HG02973 (cell line): ENCODE measurements around the gene AGFG1.
"Not testable (repeated sequence)": the region's sequence is repeated elsewhere in the genome, so short reads cannot be mapped to it uniquely, and the experiment has no call there.

Experiments used
- ATAC-seq: cut with Tn5 transposase; IDR thresholded peaks from one replicate; pipeline ENCODE4 v1.9.1; 2021; ENCODE audit warnings: moderate library complexity; ENCODE audit not compliant: unreplicated experiment

The AGFG1 gene

DNA sequence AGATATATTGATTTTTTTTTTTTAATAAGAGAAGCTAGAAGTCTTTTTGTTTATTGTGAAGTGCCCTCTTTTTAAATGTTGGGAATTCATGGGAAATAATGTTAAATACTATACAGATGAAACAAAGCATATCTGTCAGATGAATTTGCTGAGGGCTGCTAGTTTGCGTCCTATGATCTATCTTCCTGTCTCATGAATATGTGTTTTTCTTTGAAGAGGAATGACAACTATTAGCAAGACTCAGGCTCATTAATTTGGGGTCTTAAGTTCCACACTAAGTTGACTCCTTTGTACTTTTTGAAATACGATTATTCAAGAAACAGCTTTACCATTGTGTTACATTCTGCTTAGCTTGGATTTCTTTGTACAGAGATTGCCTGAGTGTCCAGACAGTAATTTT lies 57.9 kb downstream of the AGFG1 start:
- no peak for ATAC-seq

DNA sequence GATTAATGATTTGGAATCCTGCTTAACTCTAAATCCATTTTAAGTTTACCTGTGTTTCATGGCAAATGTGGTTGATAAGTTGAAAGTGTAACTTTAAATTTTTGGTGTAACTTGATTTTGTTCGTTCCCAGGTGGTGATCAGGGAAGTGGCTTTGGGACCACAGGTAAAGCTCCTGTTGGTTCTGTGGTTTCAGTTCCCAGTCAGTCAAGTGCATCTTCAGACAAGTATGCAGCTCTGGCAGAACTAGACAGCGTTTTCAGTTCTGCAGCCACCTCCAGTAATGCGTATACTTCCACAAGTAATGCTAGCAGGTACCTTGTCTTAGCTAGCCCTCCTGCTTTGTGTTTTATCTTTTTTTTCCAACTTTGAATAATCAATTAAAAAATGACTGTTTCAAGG lies 62.8 kb downstream of the AGFG1 start:
- peak; percentile 82 for ATAC-seq

DNA sequence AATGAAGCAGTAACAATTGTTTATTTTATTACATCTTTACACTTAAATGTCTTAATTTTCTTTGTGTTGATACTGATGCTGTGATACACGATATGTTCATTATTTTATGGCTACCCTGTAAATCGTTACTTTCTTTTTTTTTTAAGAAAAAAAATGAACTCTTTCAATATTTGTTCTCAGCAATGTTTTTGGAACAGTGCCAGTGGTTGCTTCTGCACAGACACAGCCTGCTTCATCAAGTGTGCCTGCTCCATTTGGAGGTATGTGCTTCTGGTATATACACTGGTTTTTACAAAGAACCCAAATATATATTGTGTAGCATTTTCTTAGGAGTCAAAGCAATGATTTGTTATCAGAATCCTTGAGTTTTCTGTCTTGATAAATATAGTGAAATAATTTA lies 64.5 kb downstream of the AGFG1 start:
- no peak for ATAC-seq

DNA sequence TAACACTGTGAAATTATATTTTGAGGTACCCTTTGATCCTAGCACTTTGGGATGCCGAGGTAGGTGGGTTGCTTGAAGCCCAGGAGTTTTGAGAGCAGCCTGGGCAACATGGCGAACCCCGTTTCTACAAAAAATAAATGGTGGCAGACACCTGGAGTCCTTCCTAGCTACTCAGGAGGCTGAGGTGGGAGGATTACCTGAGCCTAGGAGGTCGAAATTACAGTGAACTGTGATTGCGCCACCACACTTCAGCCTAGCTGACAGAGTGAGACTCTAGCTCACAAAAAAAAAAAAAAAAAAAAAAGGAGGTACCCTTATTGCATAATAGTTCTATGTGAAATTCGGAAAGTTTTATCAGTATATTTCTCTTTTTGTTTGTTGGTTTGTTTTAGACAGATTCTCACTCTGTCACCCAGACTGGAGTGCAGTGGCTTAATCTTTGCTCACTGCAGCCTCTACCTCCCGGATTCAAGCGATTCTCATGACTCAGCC lies 67.6 kb downstream of the AGFG1 start:
- ATAC-seq, result no peak

DNA sequence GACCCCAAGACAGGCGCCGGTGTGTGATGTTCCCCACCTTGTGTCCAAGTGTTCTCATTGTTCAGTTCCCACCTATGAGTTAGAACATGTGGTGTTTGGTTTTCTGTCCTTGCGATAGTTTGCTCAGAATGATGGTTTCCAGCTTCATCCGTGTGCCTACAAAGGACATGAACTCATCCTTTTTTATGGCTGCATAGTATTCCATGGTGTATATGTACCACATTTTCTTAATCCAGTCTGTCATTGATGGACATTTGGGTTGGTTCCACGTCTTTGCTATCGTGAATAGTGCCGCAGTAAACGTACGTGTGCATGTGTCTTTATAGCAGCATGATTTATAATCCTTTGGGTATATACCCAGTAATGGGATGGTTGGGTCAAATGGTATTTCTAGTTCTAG lies 68.4 kb downstream of the AGFG1 start:
- ATAC-seq, result not testable (repeated sequence)

DNA sequence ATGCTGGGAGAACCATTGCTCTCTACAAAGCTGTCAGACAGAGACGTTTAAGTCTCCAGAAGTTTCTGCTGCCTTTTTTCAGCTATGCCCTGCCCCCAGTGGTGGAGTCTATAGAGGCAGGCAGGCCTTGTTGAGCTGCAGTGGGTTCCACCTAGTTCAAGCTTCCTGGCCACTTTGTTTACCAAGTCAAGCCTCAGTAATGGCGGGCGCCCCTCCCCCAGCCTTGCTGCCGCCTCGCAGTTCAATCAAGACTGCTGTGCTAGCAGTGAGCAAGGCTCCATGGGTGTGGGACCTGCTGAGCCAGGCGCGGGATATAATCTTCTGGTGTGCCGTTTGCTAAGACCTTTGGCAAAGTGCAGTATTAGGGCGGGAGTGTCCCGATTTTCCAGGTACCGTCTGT lies 74.0 kb downstream of the AGFG1 start:
- ATAC-seq, result no peak

DNA sequence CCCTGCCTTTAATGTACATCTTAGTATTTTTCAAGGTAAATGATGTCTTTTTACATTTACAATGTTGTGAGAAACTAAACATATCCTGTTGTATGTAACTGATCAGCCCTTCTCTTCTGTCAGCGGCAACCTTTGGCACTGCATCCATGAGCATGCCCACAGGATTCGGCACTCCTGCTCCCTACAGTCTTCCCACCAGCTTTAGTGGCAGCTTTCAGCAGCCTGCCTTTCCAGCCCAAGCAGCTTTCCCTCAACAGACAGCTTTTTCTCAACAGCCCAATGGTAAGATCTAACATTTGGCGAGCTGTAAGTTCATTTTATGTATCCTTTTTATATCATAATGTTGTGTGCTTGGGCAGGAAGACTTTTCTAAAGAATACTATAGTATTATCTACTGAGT lies 79.9 kb downstream of the AGFG1 start:
- no peak for ATAC-seq

DNA sequence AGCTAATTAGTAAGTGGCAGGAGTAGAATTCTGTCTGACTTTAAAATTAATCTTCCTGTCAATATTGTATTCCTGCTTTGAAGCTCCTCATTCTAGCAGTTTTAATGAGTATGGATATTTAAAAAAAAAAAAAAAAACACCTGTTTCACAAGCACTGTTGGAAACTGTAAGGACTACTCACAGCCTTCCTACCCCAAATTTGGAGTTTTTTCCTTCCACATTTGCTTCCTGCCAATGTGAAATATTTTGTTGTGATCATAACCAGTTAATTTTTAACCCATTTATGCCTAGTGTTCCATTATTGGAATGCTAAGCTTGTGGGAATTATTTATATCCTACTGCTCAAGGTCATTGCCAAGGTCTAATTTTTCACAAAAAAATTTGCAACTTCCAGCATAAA lies 90.6 kb downstream of the AGFG1 start:
- ATAC-seq, result no peak

DNA sequence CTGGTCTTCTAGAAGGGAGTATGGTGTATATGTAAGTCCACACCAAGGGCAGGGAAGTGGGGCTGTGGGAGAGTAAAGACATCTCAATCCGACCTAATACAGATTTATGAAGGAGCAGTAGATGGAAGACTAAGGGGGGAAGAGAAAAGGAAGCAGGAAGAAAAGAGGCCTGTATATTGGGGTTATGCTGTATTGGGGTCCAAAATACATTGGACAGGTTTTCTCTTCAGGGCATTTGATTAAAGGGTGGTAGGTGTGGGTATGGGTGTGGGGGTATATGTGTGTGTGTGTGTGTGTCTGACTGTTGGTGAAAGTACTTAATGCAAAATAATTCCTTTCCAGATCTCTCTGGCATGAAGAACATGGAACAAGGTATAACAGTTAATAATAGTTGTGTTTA lies 93.1 kb downstream of the AGFG1 start:
- ATAC-seq, result no peak

DNA sequence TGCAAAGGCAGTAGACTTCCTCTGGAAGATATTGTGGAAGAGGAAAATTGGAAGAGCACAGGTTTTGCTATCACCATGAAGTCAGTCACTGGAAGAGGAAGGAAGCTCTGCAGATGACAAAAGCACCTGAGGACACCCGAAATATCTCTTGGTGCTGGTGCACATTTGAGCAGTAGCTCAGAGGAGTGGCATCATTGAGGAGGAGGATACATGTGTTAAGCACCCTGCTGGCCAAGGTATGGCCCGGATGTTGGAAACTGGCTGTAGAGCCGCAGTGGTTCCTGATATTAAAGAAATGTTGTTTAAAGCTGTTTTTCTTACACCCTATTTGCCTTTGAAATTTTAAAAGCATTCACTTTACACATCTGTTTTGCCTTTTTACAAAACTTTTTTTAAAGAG lies 94.1 kb downstream of the AGFG1 start:
- ATAC-seq, result no peak

DNA sequence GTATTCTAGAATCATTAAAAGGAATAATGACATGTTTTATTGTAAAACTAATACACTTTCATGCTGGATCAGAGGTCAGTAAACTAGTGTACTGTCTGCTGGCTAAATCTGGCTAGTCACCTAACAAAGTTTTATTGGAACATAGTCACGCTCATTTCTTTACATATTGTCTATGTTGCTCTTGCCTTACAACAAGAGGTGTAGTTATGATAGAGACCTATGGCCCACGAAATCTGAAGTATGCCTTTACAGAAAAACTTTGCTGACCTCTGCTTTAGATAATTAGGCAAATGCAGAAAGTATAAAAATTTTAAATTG lies 96.9 kb downstream of the AGFG1 start:
- ATAC-seq, result no peak

DNA sequence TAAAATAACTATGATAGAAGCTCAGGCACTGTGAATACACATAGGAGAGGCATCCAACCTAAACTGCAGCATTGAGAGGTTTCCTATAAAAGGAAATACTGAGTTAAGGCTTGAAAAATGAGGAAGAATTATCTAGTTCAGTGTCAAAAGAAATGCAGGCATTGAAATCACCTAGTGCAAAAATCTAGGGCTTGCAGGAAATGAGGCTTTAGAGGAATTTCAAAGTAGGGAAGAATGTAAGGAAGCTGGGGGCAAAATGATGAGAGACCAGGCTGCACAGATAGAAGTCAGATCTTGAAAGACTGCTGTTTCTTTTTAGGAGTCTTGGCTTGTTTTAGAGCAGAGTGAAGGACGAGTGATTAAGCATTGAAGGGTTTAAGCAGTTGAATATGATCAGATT lies 98.7 kb downstream of the AGFG1 start:
- no peak for ATAC-seq

DNA sequence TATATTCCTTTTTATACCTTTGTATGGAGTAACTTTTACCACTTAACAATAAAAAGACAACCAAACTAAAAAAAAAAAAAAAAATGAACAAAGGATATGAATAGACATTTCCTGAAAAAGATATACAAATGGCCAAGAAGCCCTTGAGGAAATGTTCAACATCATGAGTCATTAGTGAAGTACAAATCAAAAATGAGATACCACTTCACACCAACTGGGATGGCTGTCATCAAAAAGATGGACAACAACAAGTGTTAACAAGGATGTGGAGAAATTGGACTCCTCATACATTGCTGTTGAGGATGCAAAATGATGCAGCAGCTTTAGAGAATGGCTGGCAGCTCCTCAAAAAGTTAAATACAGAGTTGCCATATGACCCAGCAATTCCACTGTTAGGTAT lies 104.2 kb downstream of the AGFG1 start:
- ATAC-seq, result no peak

DNA sequence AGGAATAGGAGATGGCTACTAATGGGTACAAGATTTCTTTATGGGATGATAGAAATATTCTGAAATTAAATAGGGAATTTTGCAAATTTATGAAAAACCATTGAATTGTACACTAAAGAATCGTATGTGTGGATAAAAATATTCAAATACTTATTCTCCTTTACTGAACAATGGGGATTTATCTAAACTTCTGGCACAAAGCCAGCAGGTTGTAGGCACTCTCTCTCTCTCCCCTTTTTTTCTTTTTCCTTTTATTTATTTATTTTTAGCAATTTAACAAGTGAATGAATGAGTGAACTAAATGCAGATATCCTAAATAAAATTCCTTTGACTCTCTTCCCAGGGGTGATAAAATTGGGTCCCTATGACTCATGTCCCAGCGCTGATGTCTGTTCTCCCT lies 104.9 kb downstream of the AGFG1 start:
- no peak for ATAC-seq

DNA sequence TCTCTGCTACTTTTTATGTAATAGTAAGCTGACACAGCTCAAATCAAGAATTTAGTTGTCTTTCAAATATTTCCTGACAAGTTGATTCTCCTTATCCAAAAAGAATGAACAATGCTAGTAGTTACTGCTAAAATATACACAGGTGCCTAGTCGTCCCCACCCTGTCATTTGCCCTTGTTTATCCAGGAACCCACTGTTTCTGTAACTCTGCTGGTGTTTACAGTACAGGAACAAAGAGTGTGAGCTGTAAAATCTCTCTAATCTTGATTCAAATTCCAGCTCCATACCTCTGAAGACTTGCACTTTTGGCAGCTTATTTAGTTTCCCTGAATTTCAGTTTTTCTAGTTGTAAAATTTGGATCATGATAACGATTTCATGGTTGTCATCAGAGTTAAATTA lies 105.6 kb downstream of the AGFG1 start:
- ATAC-seq, result no peak

DNA sequence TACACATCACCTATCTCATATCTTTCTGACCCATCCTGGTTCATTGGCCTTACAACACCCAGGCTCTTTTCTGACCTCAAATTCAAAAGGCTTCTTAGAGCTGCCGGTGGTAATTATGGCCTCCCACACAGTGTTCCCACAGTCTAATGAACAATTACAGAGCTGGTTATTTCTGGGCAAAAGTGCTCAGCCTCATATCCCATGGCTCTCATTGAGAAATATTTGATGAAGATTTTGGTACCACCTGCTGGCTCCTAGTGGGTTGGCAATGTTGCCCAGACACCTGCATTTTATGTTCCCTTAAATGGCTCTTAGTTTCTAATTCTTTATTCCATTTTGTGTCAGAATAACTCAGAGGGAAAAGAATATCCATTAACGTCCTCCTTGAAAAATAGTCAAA lies 106.7 kb downstream of the AGFG1 start:
- no peak for ATAC-seq

DNA sequence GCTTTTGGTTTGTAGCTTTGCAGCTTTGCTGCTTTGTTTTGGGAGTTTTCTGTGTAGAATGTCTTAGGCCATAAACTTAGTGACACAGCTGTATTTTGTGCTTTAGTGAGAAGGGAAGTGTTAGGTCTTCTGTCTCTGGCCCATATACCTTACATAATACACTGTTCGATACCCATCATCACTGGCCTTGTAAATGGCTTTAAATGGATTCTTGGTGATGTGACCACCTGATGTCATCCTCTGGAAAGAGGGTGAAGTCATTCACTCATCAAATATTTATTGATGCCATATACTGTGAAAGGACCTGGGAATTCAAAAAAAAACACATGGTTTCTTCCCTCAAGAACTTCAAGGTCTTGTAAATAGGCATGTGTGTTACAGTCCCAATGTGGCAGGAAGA lies 107.8 kb downstream of the AGFG1 start:
- ATAC-seq, result no peak

DNA sequence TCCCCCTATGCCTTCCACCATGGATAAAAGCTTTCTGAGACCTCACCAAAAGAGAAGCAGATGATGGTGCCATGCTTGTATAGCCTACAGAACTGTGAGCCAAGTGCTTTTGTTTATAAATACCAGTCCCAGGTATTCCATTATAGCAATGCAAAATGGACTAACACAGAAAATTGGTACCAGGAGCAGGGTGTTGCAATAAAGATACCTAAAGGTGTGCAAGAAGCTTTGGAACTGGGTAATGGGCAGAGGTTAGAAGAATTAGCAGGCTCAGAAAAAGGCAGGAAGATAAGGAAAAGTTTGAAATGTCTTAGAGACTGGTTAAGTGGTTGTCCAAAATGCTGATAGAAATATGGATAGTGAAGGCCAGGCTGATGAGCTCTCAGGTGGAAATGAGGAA lies 110.4 kb downstream of the AGFG1 start:
- no peak for ATAC-seq

DNA sequence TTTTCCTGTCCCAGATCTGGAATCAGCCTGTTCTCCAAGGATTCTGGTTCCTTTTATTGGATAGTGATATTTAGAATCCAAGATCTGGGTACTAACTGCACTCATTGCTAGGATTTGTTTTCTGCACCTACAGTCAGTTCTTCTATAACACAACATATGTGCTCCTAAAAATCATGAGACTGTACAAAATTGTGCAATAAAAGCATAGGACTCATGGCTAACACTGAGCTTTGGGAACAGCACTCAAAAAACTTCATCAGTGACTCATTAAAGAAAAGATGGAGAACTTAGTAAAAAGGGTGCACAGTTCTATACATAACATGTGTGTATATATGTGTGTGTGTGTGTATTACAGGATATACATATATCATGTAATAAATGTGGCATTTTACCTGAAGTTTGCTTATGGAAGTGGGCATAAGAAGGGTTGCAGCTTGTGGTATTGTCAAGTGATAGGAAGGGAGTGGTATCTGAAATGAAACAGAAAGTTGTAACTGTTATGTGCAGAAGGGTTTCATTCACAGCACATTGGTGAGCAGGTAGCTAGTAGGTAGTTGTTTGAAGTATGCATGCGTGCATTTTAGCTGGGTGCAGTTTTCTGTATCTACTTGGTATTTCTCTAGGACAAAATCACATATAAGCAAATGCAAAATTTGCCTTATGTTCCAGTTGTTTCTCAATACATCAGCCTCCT lies 120.9 kb downstream of the AGFG1 start:
- no peak for ATAC-seq

DNA sequence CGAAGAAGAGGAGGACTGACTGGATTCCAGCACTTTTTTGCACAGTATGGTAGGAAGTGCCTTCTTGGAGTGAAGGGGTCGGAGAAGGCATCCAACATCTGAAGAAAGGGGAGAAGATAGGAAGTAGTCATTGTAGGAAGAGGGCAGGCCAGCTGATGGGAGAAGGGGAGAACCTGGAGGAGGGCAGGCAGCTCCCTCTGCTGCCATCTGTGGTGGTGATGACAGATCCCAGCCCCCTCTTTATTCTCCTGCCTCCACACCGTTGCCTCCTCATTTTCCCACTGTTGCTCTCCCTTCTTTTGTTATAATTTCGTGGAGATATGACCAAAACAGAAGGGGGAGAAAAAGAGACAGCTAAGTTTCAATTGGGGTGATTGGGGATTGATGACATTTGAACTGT lies 123.8 kb downstream of the AGFG1 start:
- no peak for ATAC-seq

DNA sequence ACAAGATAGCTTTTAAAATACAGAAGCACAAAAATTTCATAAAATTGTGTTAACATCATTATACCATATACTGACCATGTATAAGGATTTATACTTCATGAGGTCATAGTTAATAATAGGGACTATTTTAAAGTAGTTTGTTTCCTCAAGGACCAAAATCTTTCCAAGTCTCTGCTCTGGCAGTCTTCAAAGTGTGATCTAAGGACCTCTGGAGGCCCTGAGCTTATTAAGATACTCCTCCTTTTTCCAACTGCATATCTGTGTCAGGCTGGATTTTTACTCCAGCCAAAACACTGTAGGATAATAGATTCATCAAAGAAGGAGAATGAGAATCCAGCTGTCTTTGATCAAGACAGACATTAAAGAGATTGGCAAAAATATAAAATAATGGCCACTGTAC lies 125.1 kb downstream of the AGFG1 start:
- no peak for ATAC-seq

DNA sequence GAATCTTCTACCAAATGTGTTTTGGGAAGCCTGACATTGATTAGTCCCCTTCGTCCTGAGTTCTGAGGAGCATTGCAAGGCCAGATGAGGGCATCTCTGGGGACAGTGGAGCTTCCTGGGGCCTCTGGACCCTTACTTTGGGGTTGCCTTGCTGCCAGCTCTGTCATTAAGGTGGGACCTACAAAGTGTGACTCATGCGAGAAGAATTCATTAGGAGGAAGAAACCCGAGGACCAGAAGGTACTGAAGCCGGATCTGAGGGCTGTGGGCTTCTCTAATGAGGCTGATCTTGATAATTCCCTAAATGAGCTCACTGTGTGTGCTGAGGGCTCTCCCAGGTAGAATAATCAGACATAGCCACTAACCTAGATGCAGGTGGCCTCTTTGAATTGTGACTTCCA lies 126.0 kb downstream of the AGFG1 start:
- ATAC-seq, result no peak

DNA sequence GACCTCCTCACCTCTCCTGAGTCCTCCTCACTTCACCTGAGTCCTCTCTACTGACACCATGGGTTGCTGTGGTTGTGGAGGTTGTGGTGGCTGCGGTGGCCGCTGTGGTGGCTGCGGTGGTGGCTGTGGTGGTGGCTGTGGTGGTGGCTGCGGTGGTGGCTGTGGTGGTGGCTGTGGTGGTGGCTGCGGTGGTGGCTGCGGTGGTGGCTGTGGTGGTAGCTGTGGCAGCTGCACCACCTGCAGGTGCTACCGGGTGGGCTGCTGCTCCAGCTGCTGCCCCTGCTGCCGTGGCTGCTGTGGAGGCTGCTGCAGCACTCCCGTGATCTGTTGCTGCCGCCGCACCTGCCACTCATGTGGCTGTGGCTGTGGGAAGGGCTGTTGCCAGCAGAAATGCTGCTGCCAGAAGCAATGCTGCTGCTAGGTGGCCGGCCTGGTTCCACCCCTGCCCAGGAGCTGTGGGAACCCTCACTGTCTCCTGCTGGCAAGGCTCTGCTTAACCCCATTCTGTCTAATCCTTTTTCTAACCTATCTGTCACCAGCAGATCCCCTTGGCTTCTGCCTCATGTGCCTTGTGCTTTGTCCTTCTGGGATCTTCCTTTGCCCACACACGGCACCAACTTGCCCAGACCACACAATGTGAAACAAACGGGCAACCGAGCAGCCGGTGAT lies 127.0 kb downstream of the AGFG1 start, which contains the start of gene SCYGR2:
Gene SCYGR2, plus strand, starts transcription at position 59 of the 669 bp plus-strand sequence. Its CDS starts 0 bp downstream, at position 59.
- ATAC-seq, result not testable (repeated sequence)
